EL (cell line): ENCODE results near the gene CFAP20.
"Not testable (repeated sequence)": the region's sequence is repeated elsewhere in the genome, so short reads cannot be mapped to it uniquely, and the experiment has no call there.

ENCODE experiments used
- DNase-seq: peaks from one replicate; pipeline ENCODE4 v3.0.0-alpha.2; 2016

CFAP20 gene

GRCh38 chr16:58095575-58095960 is 33.6 kb downstream of the CFAP20 start:
- DNase-seq: not testable (repeated sequence)

- no peak for DNase-seq
These were observed 34.2 kb downstream of the CFAP20 start for GRCh38 chr16:58094791-58095574.

- no peak for DNase-seq
These were observed 35.2 kb downstream of the CFAP20 start for GRCh38 chr16:58094026-58094425.

GRCh38 chr16:58090396-58090795 is 38.8 kb downstream of the CFAP20 start:
- not testable (repeated sequence) for DNase-seq

GRCh38 chr16:58088091-58088490 is 41.1 kb downstream of the CFAP20 start:
- no peak for DNase-seq

- no peak for DNase-seq
These were observed 41.8 kb downstream of the CFAP20 start for GRCh38 chr16:58087209-58087913.

GRCh38 chr16:58086381-58087208 is 42.6 kb downstream of the CFAP20 start:
- DNase-seq: no peak

GRCh38 chr16:58085584-58086251 is 43.5 kb downstream of the CFAP20 start:
- no peak for DNase-seq

GRCh38 chr16:58085171-58085570 is 44.0 kb downstream of the CFAP20 start:
- no peak for DNase-seq

- DNase-seq: no peak
These were observed 44.5 kb downstream of the CFAP20 start for GRCh38 chr16:58084635-58085034.

GRCh38 chr16:58082381-58082780 is 46.8 kb downstream of the CFAP20 start:
- no peak for DNase-seq

- peak; percentile 27 for DNase-seq
These were observed 48.5 kb downstream of the CFAP20 start for GRCh38 chr16:58080657-58081056.

- no peak for DNase-seq
These were observed 51.4 kb downstream of the CFAP20 start for GRCh38 chr16:58077796-58078195.

- DNase-seq: no peak
These were observed 52.7 kb downstream of the CFAP20 start for GRCh38 chr16:58076514-58076913.

GRCh38 chr16:58074657-58075056 is 54.5 kb downstream of the CFAP20 start:
- DNase-seq: no peak

- DNase-seq: not testable (repeated sequence)
These were observed 56.1 kb downstream of the CFAP20 start for GRCh38 chr16:58073086-58073485.

GRCh38 chr16:58072134-58072533 is 57.0 kb downstream of the CFAP20 start:
- not testable (repeated sequence) for DNase-seq

- no peak for DNase-seq
These were observed 58.6 kb downstream of the CFAP20 start for GRCh38 chr16:58070585-58070984.
